ENCODE results near the gene SHCBP1L.

The SHCBP1L gene

GRCh38 chr1:182889997-182890396 lies 63.0 kb downstream of the SHCBP1L start:
- no peak for DNase-seq (ENCODE audit: low read depth)

- DNase-seq (ENCODE audit: low read depth): peak; percentile 78
These were observed 64.0 kb downstream of the SHCBP1L start for GRCh38 chr1:182888736-182889531.

- no peak for DNase-seq (ENCODE audit: low read depth)
These were observed 66.0 kb downstream of the SHCBP1L start for GRCh38 chr1:182886985-182887384.

- no peak for DNase-seq (ENCODE audit: low read depth)
These were observed 67.4 kb downstream of the SHCBP1L start for GRCh38 chr1:182885591-182885990.

GRCh38 chr1:182884872-182885271 lies 68.1 kb downstream of the SHCBP1L start:
- DNase-seq (ENCODE audit: low read depth): no peak

- no peak for DNase-seq (ENCODE audit: low read depth)
These were observed 75.1 kb downstream of the SHCBP1L start for GRCh38 chr1:182877842-182878241.

- DNase-seq (ENCODE audit: low read depth): no peak
These were observed 75.6 kb downstream of the SHCBP1L start for GRCh38 chr1:182877331-182877730.

- no peak for DNase-seq (ENCODE audit: low read depth)
These were observed 77.1 kb downstream of the SHCBP1L start for GRCh38 chr1:182875889-182876288.

- DNase-seq (ENCODE audit: low read depth): no peak
These were observed 80.1 kb downstream of the SHCBP1L start for GRCh38 chr1:182872881-182873280.

GRCh38 chr1:182869241-182869666 lies 83.7 kb downstream of the SHCBP1L start:
- no peak for DNase-seq (ENCODE audit: low read depth)

- DNase-seq (ENCODE audit: low read depth): no peak
These were observed 85.1 kb downstream of the SHCBP1L start for GRCh38 chr1:182867861-182868260.

GRCh38 chr1:182863940-182864339 lies 89.0 kb downstream of the SHCBP1L start:
- no peak for DNase-seq (ENCODE audit: low read depth)

- DNase-seq (ENCODE audit: low read depth): no peak
These were observed 90.1 kb downstream of the SHCBP1L start for GRCh38 chr1:182862827-182863226.

- peak; percentile 71 for DNase-seq (ENCODE audit: low read depth)
These were observed 91.0 kb downstream of the SHCBP1L start for GRCh38 chr1:182861994-182862393.

- DNase-seq (ENCODE audit: low read depth): no peak
These were observed 92.3 kb downstream of the SHCBP1L start for GRCh38 chr1:182860658-182861057.

GRCh38 chr1:182857212-182857611 lies 95.8 kb downstream of the SHCBP1L start:
- DNase-seq (ENCODE audit: low read depth): no peak

GRCh38 chr1:182855911-182856310 lies 97.1 kb downstream of the SHCBP1L start:
- DNase-seq (ENCODE audit: low read depth): no peak

- DNase-seq (ENCODE audit: low read depth): no peak
These were observed 101.1 kb downstream of the SHCBP1L start for GRCh38 chr1:182851825-182852224.

- DNase-seq (ENCODE audit: low read depth): no peak
These were observed 102.6 kb downstream of the SHCBP1L start for GRCh38 chr1:182850319-182850718.

Measured in iris pigment epithelial cell (primary cell).